Large intestine (tissue), 3 donors: ENCODE data around the gene GPR142. TPM values are rescaled to one million over a fixed set of nuclear protein-coding genes. Genes with fewer than 3 reads are reported as not detected.
"Not testable (repeated sequence)": the region's sequence is repeated elsewhere in the genome, so short reads cannot be mapped to it uniquely, and the experiment has no call there.

Source experiments
- DNase-seq, 2 donors: peaks; one replicate each; pipeline versions ENCODE4 v3.0.0 to v3.0.0-alpha.2; 2013
- H3K27ac ChIP-seq: one replicate; pipeline ENCODE4 v1.5.1; 2013; ENCODE audit warnings: low read length
- H3K27me3 ChIP-seq: 2 replicates; pipeline ENCODE4 v1.6.1; 2013; ENCODE audit warnings: low read length; ENCODE audit not compliant: control insufficient read depth, insufficient read depth
- H3K36me3 ChIP-seq: 2 replicates; pipeline ENCODE4 v1.6.1; 2013; ENCODE audit warnings: low read length; ENCODE audit not compliant: control insufficient read depth, insufficient read depth
- H3K4me1 ChIP-seq: one replicate; pipeline ENCODE4 v1.6.1; 2013; ENCODE audit warnings: low read length; ENCODE audit not compliant: control insufficient read depth, insufficient read depth
- H3K4me3 ChIP-seq: one replicate; pipeline ENCODE4 v1.5.1; 2013; ENCODE audit warnings: low read length
- H3K9me3 ChIP-seq: one replicate; pipeline ENCODE4 v1.6.1; 2013; ENCODE audit warnings: mild to moderate bottlenecking, low read depth, low read length, moderate library complexity; ENCODE audit not compliant: control insufficient read depth
- WGBS: methylation state at CpG from one replicate; pipeline ENCODE4 v1.1.5; 2013; ENCODE audit warnings: low lambda C conversion rate; ENCODE audit not compliant: insufficient coverage; 5-methylcytosine and 5-hydroxymethylcytosine counted together
- polyA plus RNA-seq: library from polyadenylated mRNA; unstranded; fragments of 120-200 nt; gene quantifications from one replicate; pipeline ENCODE4 v1.2.1, GENCODE V29; 2013

GPR142 gene
- polyA plus RNA-seq, 1 donor = 0.97 TPM

- Histone ChIP-seq H3K4me3 (no peak overlapping the region), H3K9me3 (no peaks in the 10 kb centered on the region), H3K4me1 (no peaks in the 10 kb centered on the region), H3K36me3 (no peaks in the 10 kb centered on the region), H3K27ac (no peak overlapping the region), H3K27me3 (no peaks in the 10 kb centered on the region)
- WGBS = no CpG with 5 or more reads among the region's 12 CpGs
- DNase-seq = no peak
Measured at GRCh38 chr17:74394275-74394950, 27.1 kb downstream of the GPR142 start.

DNA sequence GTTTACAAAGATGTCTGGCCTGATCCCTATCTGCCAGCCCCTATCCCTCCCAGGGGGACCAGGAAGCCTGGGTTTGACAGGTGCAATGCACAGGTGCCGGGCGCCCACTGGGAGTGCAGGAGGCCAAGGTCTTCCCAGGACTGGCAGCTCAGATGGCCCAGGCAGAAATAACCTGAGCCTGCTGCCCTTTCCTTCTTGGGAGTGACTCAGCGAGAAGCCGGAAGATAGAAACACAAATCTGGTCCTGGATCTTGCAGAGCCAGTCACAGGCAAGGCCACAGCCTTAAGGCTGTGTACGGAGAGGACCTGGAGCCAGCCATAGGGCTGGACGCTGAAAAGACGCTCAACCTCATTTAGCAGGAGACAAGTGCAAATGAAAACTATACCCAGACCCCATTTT, 27.7 kb downstream of the GPR142 start:
- Histone ChIP-seq H3K4me3 (no peak overlapping the region), H3K27ac (no peak overlapping the region), H3K9me3 (no peaks in the 10 kb centered on the region), H3K4me1 (no peaks in the 10 kb centered on the region), H3K27me3 (no peaks in the 10 kb centered on the region), H3K36me3 (no peaks in the 10 kb centered on the region)
- no CpG with 5 or more reads among the region's 7 CpGs for WGBS
- DNase-seq = no peak

DNA sequence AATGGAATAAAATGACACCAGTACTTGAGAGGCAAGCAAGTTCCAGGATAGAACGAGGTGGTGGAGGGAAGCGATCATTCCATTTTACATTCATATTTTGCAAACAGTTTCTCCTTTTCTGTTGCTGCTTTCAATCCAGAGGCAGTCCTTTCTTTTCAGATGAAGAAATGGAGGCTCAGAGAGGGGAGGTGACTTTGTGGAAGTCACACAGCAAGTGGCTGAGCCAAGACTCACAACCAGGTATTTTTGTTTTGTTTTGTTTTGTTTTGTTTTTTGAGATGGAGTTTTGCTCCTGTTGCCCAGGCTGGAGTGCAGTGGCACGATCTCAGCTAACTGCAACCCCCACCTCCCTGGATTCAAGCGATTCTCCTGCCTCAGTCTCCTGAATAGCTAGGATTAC, 29.3 kb downstream of the GPR142 start:
- no peaks in the 10 kb centered on the region for H3K36me3 ChIP-seq
- H3K4me3 ChIP-seq = no peak overlapping the region
- H3K27ac ChIP-seq = no peak overlapping the region
- no peaks in the 10 kb centered on the region for H3K27me3 ChIP-seq
- DNase-seq = no peak
- no peaks in the 10 kb centered on the region for H3K4me1 ChIP-seq
- no peaks in the 10 kb centered on the region for H3K9me3 ChIP-seq
- 80% methylated on average over 1 of the region's 4 CpGs for WGBS

GRCh38 chr17:74402048-74402447, 34.7 kb downstream of the GPR142 start:
- Histone ChIP-seq H3K9me3 (no peaks in the 10 kb centered on the region), H3K36me3 (no peaks in the 10 kb centered on the region), H3K4me1 (no peaks in the 10 kb centered on the region), H3K27me3 (peaks cover 9% of the 10 kb centered on the region), H3K27ac (peak overlapping the region; percentile 7), H3K4me3 (no peak overlapping the region)
- no CpG with 5 or more reads among the region's 7 CpGs for WGBS
- DNase-seq = peak; percentile 48 to 70

GRCh38 chr17:74403512-74404137, 36.3 kb downstream of the GPR142 start:
- Histone ChIP-seq H3K9me3 (no peaks in the 10 kb centered on the region), H3K27ac (no peak overlapping the region), H3K27me3 (peaks cover 9% of the 10 kb centered on the region), H3K4me3 (no peak overlapping the region), H3K4me1 (no peaks in the 10 kb centered on the region), H3K36me3 (no peaks in the 10 kb centered on the region)
- no peak for DNase-seq
- WGBS = no CpG with 5 or more reads among the region's 12 CpGs

DNA sequence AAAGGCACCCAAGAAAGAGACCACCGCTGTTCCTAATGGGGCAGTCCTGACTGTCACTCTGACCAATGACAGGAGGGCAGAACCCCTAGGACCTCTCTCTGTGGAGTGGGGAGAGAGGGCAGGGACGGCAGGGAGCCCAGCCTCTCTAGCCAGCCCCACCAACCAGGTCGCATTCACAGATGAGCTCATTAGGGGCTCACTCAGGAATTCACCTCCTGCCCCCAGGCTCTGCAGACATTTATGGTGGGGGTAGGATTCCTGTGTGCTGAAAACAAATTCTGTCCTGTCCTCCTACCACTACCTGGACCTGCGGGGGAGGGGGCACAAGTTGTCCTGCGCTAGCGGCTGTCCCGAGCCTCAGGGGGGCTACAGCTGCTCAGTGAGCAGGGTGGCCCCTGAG, 36.9 kb downstream of the GPR142 start:
- WGBS = no CpG with 5 or more reads among the region's 7 CpGs
- Histone ChIP-seq H3K27ac (no peak overlapping the region), H3K9me3 (no peaks in the 10 kb centered on the region), H3K4me1 (no peaks in the 10 kb centered on the region), H3K27me3 (peaks cover 9% of the 10 kb centered on the region), H3K36me3 (no peaks in the 10 kb centered on the region), H3K4me3 (no peak overlapping the region)
- DNase-seq = no peak

- no peak for DNase-seq
- H3K9me3 ChIP-seq = no peaks in the 10 kb centered on the region
- H3K27me3 ChIP-seq = peaks cover 9% of the 10 kb centered on the region
- H3K27ac ChIP-seq = no peak overlapping the region
- no peaks in the 10 kb centered on the region for H3K36me3 ChIP-seq
- no peaks in the 10 kb centered on the region for H3K4me1 ChIP-seq
- WGBS = 90% methylated on average over 2 of the region's 6 CpGs
- no peak overlapping the region for H3K4me3 ChIP-seq
Measured at GRCh38 chr17:74404789-74405188, 37.5 kb downstream of the GPR142 start.

DNA sequence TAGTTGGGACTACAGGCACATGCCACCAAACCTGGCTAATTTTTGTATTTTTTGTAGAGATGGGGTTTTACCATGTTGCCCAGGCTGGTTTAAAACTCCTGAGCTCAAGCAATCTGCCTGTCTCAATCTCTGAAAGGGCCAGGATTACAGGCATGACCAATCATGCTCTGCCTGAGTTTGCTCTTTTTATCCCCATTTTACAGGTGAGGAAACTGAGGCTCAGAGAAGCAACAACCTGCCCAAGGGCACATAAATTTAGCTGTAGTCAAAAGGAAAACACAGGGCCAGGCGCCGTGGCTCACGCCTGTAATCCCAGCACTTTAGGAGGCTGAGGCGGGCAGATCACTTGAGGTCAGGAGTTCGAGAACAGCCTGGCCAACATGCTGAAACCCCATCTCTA, 38.0 kb downstream of the GPR142 start:
- not testable (repeated sequence) for H3K4me3 ChIP-seq, H3K36me3 ChIP-seq, H3K9me3 ChIP-seq, H3K27me3 ChIP-seq, DNase-seq, H3K4me1 ChIP-seq, H3K27ac ChIP-seq
- no CpG with 5 or more reads among the region's 5 CpGs for WGBS

- Histone ChIP-seq H3K9me3 (no peaks in the 10 kb centered on the region), H3K4me3 (no peak overlapping the region), H3K4me1 (no peaks in the 10 kb centered on the region), H3K36me3 (no peaks in the 10 kb centered on the region), H3K27me3 (peaks cover 9% of the 10 kb centered on the region), H3K27ac (no peak overlapping the region)
- DNase-seq = no peak
- no CpG with 5 or more reads among the region's 5 CpGs for WGBS
Measured at GRCh38 chr17:74407384-74407783, 40.1 kb downstream of the GPR142 start.

DNA sequence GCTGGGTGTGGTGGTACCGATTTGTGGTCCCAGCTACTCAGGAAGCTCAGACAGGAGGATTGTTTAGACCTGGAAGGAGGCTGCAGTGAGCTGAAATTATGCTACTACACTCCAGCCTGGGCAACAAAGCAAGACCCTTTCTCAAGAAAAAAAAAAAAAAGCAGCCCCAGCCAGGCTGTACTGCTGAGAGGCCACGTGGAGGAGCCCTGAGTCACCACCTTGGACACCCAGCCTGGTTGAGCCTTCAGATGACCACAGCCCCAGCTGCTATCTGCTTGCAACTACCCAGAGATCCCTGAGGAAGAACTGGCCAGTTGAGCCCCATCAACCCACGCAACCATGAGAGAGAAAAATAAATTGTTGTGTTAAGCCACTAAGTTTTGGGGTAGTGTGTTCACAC, 41.0 kb downstream of the GPR142 start:
- Histone ChIP-seq H3K27me3 (peaks cover 9% of the 10 kb centered on the region), H3K36me3 (no peaks in the 10 kb centered on the region), H3K4me1 (no peaks in the 10 kb centered on the region), H3K27ac (no peak overlapping the region), H3K4me3 (no peak overlapping the region), H3K9me3 (no peaks in the 10 kb centered on the region)
- no CpG with 5 or more reads among the region's 3 CpGs for WGBS
- no peak for DNase-seq

DNA sequence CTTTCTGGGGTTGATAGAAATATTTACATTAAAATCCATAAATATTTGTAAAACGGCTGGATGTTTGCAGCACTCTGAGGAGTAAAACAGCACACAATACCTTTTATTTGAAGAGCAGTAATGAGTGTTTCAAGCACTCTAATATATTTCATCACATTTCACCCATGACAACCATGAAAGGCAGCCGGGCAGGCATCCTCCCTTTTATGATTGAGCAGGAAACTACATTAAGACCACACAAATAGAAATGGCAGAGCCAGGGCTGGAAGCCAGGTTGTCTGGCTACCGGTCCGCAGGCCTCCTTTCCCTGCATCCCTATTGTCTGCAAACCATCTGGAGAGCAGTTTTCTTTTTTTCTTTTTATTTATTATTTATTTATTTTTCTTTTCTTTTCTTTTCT, 41.5 kb downstream of the GPR142 start:
- Histone ChIP-seq H3K36me3 (no peaks in the 10 kb centered on the region), H3K9me3 (no peaks in the 10 kb centered on the region), H3K27ac (no peak overlapping the region), H3K4me3 (no peak overlapping the region), H3K4me1 (no peaks in the 10 kb centered on the region), H3K27me3 (peaks cover 9% of the 10 kb centered on the region)
- 78% methylated on average over 3 of the region's 4 CpGs for WGBS
- no peak for DNase-seq
